Measurements from ENCODE around the gene PHLDB2.

DNA sequence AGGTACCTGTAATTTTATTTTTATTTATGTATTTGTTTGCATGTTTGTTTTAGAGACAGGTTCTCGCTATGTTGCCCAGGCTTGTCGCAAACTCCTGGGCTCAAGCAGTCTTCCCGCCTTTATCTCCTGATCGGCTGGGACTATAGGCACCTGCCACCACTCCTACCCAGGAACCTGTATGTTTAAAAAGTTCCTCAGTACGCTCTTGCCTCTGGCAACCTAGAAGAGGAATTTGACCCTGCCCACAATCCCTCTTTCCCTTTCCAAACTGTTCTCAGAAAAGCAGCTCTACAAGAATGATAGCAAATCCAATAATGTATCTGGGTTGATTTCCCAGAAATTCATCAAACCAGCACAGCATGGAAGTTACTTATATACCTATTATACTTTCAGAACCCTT, 20.9 kb upstream of the PHLDB2 start:
- no peak for TF ChIP-seq MAZ (IDR thresholded peaks at IDR 0.05; ENCODE audit: borderline replicate concordance, low read depth, low read length)
- no peak for TF ChIP-seq CTCF (conservative IDR thresholded peaks at IDR 0.05; ENCODE audit: low read depth, low read length)
- TF ChIP-seq POLR2A (IDR thresholded peaks at IDR 0.05; ENCODE audit: low read depth, low read length) = no peak
- no peak for TF ChIP-seq RAD21 (IDR thresholded peaks at IDR 0.05; ENCODE audit: low read length)
- TF ChIP-seq MAFK (IDR thresholded peaks at IDR 0.05; ENCODE audit: low read depth, low read length) = no peak
- no peak for TF ChIP-seq RCOR1 (IDR thresholded peaks at IDR 0.05; ENCODE audit: insufficient replicate concordance, low read length)
- no peak for TF ChIP-seq CHD1 (IDR thresholded peaks at IDR 0.05; ENCODE audit: low read depth, low read length)
- no peak for TF ChIP-seq CEBPB (IDR thresholded peaks at IDR 0.05; ENCODE audit: low read depth, low read length)
- no peak for TF ChIP-seq RFX5 (IDR thresholded peaks at IDR 0.05; ENCODE audit: low read depth, low read length)
- no peak for TF ChIP-seq BHLHE40 (IDR thresholded peaks at IDR 0.05; ENCODE audit: low read depth, low read length)
- no peak for TF ChIP-seq SMC3 (IDR thresholded peaks at IDR 0.05; ENCODE audit: low read depth, low read length)
- TF ChIP-seq MXI1 (IDR thresholded peaks at IDR 0.05; ENCODE audit: borderline replicate concordance, low read depth, low read length) = no peak

All from IMR-90 (cell line).